OCI-LY7 (cell line): Measurements from ENCODE around the gene SH3RF3.

Source experiments
- CTCF ChIP-seq: fragments of 200-600 bp; sonication (generic); conservative IDR thresholded peaks from 2 replicates; pipeline ENCODE4 v1.5.1; 2014; ENCODE audit warnings: mild to moderate bottlenecking, antibody characterized with exemption, low read length, moderate library complexity, mixed read lengths
- EZH2phosphoT487 ChIP-seq: fragments of 200-600 bp; sonication (generic); IDR thresholded peaks from 2 replicates; pipeline ENCODE4 v1.6.1; 2018; ENCODE audit warnings: low read depth, borderline replicate concordance, mild to moderate bottlenecking, mixed run types, antibody characterized with exemption, low read length, moderate library complexity, mixed read lengths

GRCh38 chr2:109289504-109290222 is 160.7 kb downstream of the SH3RF3 start:
- TF ChIP-seq EZH2phosphoT487: no peak
- TF ChIP-seq CTCF: no peak
